CD4-positive, alpha-beta T cell treated with Interleukin-21 for 1 hour (primary cell): Measurements from ENCODE around the gene KLF3.
A peak's percentile ranks its signal among the peaks of the same experiment; 100 is the strongest.

ENCODE experiments used
- DNase-seq: peaks from one replicate; pipeline ENCODE4 v3.0.0-alpha.2; 2020

KLF3 gene

GRCh38 chr4:38659346-38659745 is 4.7 kb upstream of the KLF3 start:
- DNase-seq: no peak

DNA sequence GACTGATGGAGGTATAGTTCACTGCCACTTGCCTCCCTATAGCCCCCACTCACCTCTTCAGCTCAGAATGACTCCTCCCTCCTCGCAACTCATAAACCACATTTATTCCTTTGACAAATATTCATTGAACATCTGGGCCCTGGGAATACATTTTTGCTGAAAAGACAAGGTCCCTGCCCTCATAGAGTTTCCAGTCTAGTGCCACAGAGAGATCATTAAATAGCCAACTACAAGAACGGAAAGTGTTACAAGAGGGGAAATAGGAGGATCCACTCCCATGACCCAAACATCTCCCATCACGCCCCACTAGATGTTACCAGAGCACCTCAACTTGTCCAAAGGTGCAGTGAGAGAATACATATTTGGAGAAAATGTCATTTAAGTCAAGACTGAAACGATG is 3.2 kb upstream of the KLF3 start:
- DNase-seq: no peak

- DNase-seq: no peak
Observed at GRCh38 chr4:38661371-38661770, 2.6 kb upstream of the KLF3 start.

- DNase-seq: no peak
Observed at GRCh38 chr4:38662522-38663089, 1.4 kb upstream of the KLF3 start.

DNA sequence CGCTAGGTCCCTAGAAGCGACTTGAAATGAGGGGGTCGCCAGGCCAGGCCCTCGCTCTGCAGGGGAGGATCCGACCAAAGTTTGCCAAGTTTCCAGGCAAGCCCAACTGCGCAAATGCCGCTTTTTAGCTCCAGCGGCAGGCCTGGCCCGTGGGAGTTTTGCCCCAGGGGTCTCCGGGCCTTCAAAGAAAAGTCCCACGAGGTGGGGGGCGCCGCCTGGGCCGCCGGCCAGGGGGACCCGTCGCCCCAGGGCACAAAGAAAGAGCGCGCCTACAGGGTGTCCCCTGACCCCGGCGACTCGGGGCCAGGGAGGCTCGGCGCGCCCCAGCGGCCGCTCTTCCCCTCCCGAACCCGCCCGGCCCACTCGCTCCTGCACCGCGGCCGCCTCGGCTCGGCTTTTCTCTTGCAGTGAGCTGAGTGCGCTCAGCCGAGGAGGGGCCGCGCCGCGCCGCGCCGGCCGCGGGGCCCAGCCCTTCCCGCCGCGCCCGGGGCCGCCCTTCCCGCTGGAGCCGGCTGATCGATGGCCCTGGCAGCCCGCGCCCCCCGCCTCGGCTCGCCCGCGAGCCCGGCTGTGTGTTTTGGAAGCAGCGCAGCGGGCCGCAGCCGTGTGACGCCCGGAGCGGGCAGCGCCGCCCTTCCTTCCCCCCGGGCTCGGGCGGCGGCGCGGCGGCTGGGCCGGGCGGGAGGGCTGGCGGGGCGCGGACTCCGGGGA is 754 bp upstream of the KLF3 start:
- no peak for DNase-seq

GRCh38 chr4:38664706-38665401 is 855 bp downstream of the KLF3 start:
- peak; percentile 50 for DNase-seq

DNA sequence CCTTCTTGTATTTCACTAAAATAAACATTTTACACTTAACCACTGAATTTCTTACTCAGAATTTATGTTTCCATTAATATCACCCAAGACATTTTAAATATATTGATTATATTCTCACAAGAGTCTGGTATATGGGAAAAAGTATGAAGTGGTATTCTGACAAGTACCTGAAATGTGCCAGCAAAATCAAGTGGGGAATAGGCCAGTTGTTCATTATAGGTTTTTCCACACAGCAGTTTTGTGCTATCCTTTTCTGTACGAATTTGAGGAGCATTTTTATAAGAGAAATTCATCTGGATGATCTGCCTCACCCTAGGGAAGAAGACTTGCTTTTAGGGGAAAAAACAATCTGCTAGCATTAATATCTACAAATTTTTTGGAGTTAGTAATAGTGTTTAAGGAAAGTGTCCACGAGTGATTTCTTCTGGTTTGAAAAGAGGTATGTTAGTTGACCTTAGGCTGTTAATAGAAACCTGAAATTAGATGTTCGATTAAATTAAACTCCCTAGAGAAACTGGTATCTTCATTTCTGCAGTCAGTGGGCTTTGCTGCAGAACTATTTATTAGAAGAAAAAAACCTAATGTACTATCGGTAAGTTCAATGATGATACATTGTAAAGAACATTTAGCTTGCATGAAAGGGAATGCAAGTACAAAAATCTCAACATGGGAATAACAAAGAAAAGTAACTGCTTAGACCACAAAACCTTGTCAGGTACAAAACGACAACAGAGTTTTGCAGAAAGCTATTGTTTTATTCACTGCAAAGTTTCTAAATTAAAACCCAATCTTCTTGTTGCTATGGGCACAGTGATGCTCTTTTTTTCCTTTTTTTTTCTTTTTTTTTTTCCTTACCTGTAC is 1.8 kb downstream of the KLF3 start:
- DNase-seq: no peak

- no peak for DNase-seq
Observed at GRCh38 chr4:38666766-38667084, 2.7 kb downstream of the KLF3 start.

GRCh38 chr4:38667085-38667893 is 3.3 kb downstream of the KLF3 start:
- peak; percentile 80 for DNase-seq

DNA sequence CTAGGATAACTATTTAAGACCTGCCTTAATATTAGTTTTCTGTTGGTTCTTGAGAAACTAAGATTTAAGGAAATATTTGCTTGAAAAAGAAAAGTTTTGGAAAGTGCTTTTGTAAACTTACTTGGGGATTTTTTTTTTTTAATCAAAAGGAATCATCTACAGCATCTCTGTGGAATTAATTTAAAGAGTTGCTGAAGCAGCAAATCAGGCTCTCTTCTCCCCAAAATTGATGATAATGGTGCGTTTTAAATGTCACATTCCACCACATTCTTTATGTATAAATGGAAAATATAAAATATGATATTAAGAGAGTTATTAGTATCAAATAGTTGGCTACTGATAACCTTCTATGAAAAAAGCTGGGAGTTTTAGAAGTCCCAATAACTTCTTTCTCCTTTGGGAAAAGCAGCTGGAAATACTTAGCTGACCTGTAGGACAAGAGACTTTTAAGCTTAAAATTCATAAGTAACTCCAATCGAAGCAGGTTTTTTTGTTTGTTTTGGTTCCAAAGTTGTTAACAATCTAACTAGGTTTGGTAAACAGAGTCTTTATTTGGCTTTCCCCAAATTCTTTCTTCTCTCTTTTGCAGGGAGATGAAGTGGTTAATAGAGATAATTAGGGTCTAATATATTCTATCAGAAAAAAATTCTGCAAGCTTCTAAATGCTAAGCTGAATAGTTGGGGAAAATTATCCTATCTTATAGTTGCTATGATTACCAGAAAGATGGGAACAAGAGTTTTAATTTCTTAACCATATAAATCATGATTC is 4.4 kb downstream of the KLF3 start:
- no peak for DNase-seq

- peak; percentile 37 for DNase-seq
Observed at GRCh38 chr4:38669208-38669607, 5.2 kb downstream of the KLF3 start.

DNA sequence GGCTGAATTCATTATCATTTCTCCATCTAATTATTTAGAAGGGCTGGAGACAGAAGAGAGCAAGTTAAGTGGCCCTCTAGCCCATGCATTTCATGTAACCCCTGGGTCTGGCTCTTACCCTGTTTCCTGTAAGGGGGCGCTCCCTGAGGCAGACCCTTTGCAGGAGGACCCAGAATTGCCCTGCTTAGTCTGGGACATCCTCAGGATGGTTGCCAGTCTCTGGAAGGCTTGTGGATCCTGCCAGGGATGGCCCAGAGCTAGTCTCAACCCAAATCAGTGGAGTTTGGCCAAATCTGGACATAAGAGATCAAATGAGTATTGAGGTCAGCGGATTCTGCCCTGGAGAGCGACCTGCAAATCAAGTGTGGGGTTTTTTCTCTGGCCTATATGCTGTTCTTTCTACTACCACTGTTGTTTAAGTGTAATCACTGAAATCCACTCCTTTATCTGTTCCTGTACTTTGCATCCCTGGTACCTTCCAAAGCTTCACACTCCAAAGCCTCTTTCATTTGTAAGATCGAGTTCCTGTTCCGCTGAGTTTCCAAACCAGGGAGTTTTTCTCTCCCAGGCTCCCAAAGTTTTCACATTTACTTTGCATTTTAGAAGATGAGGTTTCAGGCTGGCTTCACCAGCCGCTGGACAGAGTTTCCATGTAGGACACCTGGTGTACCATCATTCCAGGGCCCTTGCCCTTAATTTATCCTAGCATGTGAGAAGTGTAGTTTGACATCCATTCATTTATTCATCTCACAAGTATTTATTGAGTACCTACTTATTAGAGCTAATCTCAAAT is 6.3 kb downstream of the KLF3 start:
- DNase-seq: no peak

GRCh38 chr4:38670939-38671591 is 7.1 kb downstream of the KLF3 start:
- no peak for DNase-seq

- DNase-seq: peak; percentile 46
Observed at GRCh38 chr4:38671592-38671940, 7.6 kb downstream of the KLF3 start.

DNA sequence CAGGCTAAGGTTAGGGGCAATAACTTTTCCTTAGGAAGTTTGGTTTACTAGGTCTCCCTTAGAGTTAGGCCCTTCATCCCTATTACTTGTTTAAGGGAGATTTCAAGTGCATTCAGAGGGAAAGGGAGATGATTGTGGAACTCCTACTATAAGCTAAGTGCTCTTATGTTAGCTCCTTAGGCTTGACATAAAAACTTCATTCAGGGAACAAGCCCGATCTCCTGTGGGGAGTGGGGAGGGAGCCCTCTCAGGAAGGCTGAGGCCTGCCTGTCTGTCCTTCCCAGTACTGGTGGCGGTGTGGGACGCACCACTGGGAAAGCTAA is 8.0 kb downstream of the KLF3 start:
- DNase-seq: no peak

DNA sequence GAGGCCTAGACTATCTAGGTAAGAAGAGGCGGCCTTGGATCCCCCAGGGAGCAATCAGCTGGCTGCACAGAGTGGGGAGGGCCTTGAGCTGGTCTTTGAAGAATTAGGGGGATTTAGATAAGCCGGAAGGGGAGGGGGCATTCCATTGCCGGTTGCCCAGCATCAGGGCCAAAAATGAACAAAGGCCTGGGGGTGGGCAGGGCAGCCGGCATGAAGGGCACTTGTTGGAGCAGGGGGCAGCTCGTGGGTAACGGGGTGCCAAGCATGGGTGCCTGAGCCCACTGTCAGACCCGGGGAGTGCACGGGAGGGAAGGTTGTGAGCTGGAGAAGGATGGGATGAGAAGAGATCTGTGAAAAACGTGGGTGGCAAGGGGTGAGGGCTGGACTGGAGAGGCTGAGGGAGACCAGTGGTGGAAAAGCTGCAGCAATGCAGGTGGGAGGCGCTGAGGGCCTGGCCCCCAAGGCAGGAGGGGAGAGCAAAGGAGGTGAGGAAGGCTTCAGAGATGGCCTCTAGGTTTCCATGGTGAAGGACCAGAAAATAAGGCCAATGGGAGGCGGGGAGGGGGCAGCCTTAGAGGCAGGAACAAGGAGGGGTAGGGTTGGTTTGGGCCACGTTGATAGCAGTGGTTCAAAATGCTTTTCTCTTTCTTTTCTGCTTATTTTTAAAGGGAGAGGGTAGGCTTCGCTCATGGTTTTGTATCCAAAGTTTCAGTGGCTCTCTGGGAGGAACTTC is 8.6 kb downstream of the KLF3 start:
- DNase-seq: no peak

GRCh38 chr4:38673130-38673978 is 9.4 kb downstream of the KLF3 start:
- DNase-seq: no peak

DNA sequence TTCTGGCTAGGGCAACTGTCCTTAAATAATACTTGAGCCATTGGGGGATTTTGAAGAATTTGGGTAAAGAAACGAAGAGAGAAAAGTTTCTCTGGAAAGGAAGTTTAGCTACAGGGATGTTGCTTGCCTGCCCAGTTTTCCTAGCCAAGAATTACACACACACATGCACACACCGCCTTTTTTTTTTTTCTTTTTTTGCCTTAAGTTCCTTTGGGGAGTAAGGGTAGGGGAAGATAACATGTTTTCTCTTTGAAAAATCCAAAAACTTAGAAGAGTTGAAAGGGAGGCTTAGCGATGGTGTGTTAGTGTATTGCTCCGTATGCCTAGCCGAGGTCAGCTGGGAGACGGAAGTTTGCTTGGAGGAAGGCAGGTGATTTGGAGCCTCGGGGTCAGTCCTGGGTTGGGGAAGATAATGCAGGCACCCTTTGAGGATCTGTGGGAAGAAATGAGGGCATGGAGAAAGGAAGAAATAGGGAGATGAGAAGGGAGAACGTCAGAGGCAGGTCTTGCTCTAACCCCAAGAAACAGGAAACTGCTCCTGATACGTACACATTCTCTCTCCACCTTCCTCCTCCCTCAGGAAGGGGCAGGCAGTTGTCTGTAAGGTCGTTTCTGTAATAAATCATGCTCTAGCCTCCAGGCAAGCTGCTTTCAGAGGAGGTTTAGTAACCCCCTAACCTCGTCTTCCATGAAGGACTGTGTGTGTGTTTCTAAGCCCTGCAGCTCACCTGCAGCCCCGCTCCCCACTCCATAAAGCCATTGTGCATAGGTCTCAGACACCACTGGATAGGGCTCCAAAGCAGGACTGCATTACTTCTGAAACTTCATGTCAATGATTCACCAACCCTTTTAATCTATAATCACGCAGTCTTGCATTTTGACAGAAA is 10.5 kb downstream of the KLF3 start:
- no peak for DNase-seq
